Colonic mucosa (tissue), 4 donors: Measurements from ENCODE around the gene MOB3A. TPM values are rescaled to one million over a fixed set of nuclear protein-coding genes. Genes with fewer than 3 reads are reported as not detected.

ENCODE experiments used
- DNase-seq: peaks from one replicate; pipeline ENCODE4 v3.0.0-alpha.2; 2020
- H3K27ac ChIP-seq: fragments of 200-600 bp; one replicate; pipeline ENCODE4 v1.8.0; 2021
- H3K27me3 ChIP-seq: fragments of 200-600 bp; one replicate; pipeline ENCODE4 v1.8.0; 2021
- H3K36me3 ChIP-seq: fragments of 200-600 bp; one replicate; pipeline ENCODE4 v1.8.0; 2021
- H3K4me1 ChIP-seq: fragments of 200-600 bp; one replicate; pipeline ENCODE4 v1.8.0; 2021; ENCODE audit warnings: mild to moderate bottlenecking
- H3K4me3 ChIP-seq: fragments of 200-600 bp; one replicate; pipeline ENCODE4 v1.8.0; 2021
- H3K9ac ChIP-seq, 2 donors: one replicate each; pipeline ENCODE4 v1.7.0; 2013; ENCODE audit warnings: control low read depth in 2 of 2, low read depth in 2 of 2, low read length in 2 of 2
- H3K9me3 ChIP-seq: fragments of 200-600 bp; one replicate; pipeline ENCODE4 v1.8.0; 2021
- intact Hi-C: fragments of 100-400 bp; cut with DNase I; formaldehyde crosslinking; loops from one replicate; pipeline ENCODE4 v1.14.1; 2022
- total RNA-seq, 2 donors: library from RNA; stranded (reverse); fragmentation: NEBNext Ultra II Directional in 1 of 2; extraction: Animal tissue kit (Norgen Biotek cat#: 25700) in 1 of 2; gene quantifications; one replicate each; pipeline ENCODE4 v1.2.1, GENCODE V29; 2021
- TF ChIP-seq, protein P1 (sequence below): fragments of 200-600 bp; IDR thresholded peaks from one replicate; pipeline ENCODE4 v1.8.0; 2022; ENCODE audit warnings: antibody characterized with exemption, mild to moderate bottlenecking
- donor health status: healthy.
- donor health status: DM: no; HTN: no; CAD: no.
- donor health status: DM: no; HTN: no; CAD: no.

MOB3A gene
- total RNA-seq, 2 donors from 2014 or later: 40.0 to 40.5 TPM

DNA sequence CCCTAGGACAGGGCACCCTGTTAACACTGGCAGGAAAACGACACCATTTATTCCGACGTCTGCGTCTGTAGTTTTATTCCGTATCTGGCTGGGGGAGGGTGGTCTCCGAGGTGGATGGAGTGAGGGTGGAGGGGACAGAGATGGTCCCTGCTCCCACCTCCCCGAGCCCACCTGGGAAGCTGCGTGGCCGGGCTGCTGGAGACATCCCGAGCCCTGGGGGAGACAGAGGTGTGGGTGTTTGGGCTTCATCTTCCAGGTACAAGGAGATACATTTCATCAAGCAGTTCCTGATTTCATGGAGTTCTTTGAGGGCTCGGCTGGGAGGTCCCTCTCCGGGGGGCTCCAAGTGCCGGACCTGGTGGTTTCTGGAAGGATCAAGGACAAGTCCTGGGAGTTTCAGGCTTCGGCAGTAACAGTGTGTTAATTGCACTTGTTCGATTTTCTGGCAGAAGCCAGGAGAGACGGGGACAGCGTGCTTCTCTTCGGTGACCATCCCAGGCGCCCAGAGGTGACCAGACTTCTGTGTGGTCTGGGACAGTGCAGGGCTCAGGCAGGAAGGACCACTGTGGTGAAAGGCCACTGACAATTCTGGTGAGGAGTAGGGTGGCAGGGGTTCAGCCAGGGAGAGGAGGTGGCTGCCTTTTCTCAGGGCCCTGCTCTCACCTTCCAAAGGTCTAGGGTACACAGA, 25.0 kb downstream of the MOB3A start:
- intact Hi-C loops: loop anchor here (10.0 kb wide), 1 partner anchor 136 kb away; no protein-coding TSS in a partner anchor
- Histone ChIP-seq H3K4me1 (peaks cover 8% of the 10 kb centered on the region), H3K36me3 (peaks cover 12% of the 10 kb centered on the region), H3K27ac (peak overlapping the region; percentile 60), H3K4me3 (no peak overlapping the region), H3K9ac (peak overlapping the region in 1 of 2 donors; percentile 32), H3K9me3 (no peaks in the 10 kb centered on the region), H3K27me3 (no peaks in the 10 kb centered on the region)
- no peak for DNase-seq
- TF ChIP-seq, protein P1, sequence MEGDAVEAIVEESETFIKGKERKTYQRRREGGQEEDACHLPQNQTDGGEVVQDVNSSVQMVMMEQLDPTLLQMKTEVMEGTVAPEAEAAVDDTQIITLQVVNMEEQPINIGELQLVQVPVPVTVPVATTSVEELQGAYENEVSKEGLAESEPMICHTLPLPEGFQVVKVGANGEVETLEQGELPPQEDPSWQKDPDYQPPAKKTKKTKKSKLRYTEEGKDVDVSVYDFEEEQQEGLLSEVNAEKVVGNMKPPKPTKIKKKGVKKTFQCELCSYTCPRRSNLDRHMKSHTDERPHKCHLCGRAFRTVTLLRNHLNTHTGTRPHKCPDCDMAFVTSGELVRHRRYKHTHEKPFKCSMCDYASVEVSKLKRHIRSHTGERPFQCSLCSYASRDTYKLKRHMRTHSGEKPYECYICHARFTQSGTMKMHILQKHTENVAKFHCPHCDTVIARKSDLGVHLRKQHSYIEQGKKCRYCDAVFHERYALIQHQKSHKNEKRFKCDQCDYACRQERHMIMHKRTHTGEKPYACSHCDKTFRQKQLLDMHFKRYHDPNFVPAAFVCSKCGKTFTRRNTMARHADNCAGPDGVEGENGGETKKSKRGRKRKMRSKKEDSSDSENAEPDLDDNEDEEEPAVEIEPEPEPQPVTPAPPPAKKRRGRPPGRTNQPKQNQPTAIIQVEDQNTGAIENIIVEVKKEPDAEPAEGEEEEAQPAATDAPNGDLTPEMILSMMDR: no peak

DNA sequence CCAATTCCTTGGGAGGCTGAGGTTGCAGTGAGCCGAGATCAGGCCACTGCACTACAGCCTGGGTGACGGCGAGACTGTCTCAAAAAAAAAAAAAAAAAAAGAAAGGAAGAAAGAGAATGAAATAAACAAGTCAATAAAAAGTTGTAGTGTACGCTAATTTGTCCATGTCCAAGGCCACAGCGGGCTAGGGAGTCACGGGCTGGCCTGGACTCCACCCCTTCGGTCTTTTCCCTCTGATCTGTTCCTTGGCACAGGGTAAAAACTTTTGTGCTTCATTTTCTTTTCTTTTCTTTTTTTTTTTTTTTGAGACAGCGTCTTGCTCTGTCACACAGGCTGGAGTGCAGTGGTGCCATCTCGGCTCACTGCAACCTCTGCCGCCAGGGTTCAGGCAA, 25.7 kb downstream of the MOB3A start:
- H3K4me1 ChIP-seq: peaks cover 8% of the 10 kb centered on the region
- DNase-seq: peak; percentile 56
- H3K9ac ChIP-seq: no peak overlapping the region
- H3K9me3 ChIP-seq: no peaks in the 10 kb centered on the region
- no peak overlapping the region for H3K4me3 ChIP-seq
- TF ChIP-seq, protein P1: no peak
- H3K27me3 ChIP-seq: no peaks in the 10 kb centered on the region
- H3K27ac ChIP-seq: peak overlapping the region; percentile 60
- intact Hi-C loops: loop anchor here (10.0 kb wide), 1 partner anchor 136 kb away; no protein-coding TSS in a partner anchor
- peaks cover 10% of the 10 kb centered on the region for H3K36me3 ChIP-seq

DNA sequence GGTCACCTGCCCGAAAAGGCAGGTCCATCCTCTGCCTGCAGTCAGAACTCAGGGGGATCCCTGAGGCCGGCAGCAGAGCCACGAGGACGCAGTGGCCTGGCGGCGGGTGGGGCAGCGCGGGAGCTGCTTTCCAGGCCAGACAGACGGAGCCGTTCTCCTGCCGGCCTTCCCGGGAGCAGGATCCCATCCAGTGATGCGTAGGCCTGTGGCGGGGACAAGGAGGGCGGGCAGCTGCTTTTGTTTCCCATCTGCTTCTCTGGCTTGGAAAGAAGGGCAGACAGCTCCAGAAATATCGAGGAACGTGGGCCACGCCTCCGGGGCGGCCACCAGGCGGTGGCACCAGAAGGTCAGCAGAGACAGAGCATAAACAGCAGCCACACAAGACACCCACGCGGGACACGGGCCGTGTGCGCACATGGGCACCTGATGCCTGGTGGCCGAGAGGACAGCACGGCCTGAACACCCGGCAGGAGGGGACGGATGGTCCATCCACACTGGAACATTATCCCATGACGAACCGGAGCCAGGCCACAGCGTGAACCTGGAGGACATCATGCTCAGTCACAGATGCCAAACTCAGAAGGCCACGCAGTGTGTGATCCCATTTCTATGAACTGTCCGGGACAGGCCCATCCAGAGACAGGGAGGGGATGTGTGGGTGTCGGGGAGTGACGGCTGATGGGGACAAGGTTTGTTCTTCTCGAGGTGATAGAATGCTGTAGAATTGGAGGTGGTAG, 31.2 kb downstream of the MOB3A start:
- H3K4me3 ChIP-seq: no peak overlapping the region

DNA sequence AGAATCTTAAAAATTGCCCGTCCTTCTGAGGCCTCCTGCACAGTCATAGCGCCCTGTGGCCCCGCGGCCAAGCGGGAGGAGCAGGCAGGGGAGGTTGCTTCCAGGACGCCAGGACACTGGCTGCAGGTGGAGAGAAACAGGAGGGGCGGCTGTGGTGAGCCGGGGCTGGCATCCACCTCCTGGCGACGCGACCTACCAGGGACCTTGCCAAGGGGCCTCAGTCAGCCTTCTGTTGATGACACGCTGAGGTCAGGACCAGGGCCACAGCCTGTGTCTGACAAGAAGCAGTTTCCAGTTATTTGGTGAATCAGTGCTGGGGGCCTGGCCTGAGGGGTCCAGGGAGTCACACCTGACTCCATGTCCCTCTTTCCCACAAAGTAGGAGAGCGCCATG, 31.7 kb downstream of the MOB3A start:
- H3K4me3 ChIP-seq: no peak overlapping the region
- H3K9me3 ChIP-seq: no peaks in the 10 kb centered on the region

More for the DNA sequence above, 31.2 kb downstream of the MOB3A start:
- Histone ChIP-seq H3K27me3 (no peaks in the 10 kb centered on the region), H3K9me3 (no peaks in the 10 kb centered on the region), H3K4me1 (peaks cover 19% of the 10 kb centered on the region), H3K9ac (peak overlapping the region; percentile 7 to 56), H3K27ac (peak overlapping the region; percentile 67), H3K36me3 (no peaks in the 10 kb centered on the region)
- intact Hi-C loops: no loop called here
- TF ChIP-seq, protein P1: no peak
- DNase-seq: peak; percentile 47

DNA sequence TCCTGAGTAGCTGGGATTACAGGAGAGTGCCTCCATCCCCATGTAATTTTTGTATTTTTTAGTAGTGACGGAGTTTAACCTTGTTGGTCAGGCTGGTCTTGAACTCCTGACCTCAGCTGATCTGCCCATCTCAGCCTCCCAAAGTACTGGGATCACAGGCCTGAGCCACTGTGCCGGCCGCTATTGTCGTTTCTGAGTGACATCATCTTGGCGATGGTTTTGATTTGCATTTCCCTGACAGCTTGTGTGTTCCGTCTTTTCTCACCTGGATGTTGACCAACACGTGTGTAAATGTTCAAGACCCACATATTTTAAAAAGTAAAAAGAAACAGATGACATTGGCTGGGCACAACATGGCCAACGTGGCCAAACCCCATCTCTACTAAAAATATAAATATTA, 32.3 kb downstream of the MOB3A start:
- no peak overlapping the region for H3K27ac ChIP-seq
- no peak overlapping the region for H3K4me3 ChIP-seq
- intact Hi-C loops: no loop called here
- no peak overlapping the region for H3K9ac ChIP-seq
- no peaks in the 10 kb centered on the region for H3K9me3 ChIP-seq
- DNase-seq: no peak
- no peaks in the 10 kb centered on the region for H3K27me3 ChIP-seq
- TF ChIP-seq, protein P1: no peak
- peaks cover 21% of the 10 kb centered on the region for H3K4me1 ChIP-seq
- no peaks in the 10 kb centered on the region for H3K36me3 ChIP-seq

More for the DNA sequence above, 31.7 kb downstream of the MOB3A start:
- Histone ChIP-seq H3K4me1 (peaks cover 19% of the 10 kb centered on the region), H3K9ac (peak overlapping the region in 1 of 2 donors; percentile 7), H3K36me3 (no peaks in the 10 kb centered on the region), H3K27ac (peak overlapping the region; percentile 67), H3K27me3 (no peaks in the 10 kb centered on the region)
- no peak for DNase-seq
- TF ChIP-seq, protein P1: no peak
- intact Hi-C loops: no loop called here
